Measurements from ENCODE around the gene NEK5.
"Not testable (repeated sequence)": the region's sequence is repeated elsewhere in the genome, so short reads cannot be mapped to it uniquely, and the experiment has no call there.

- TF ChIP-seq, protein P1, sequence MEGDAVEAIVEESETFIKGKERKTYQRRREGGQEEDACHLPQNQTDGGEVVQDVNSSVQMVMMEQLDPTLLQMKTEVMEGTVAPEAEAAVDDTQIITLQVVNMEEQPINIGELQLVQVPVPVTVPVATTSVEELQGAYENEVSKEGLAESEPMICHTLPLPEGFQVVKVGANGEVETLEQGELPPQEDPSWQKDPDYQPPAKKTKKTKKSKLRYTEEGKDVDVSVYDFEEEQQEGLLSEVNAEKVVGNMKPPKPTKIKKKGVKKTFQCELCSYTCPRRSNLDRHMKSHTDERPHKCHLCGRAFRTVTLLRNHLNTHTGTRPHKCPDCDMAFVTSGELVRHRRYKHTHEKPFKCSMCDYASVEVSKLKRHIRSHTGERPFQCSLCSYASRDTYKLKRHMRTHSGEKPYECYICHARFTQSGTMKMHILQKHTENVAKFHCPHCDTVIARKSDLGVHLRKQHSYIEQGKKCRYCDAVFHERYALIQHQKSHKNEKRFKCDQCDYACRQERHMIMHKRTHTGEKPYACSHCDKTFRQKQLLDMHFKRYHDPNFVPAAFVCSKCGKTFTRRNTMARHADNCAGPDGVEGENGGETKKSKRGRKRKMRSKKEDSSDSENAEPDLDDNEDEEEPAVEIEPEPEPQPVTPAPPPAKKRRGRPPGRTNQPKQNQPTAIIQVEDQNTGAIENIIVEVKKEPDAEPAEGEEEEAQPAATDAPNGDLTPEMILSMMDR (IDR thresholded peaks at IDR 0.05), result not testable (repeated sequence)
- not testable (repeated sequence) for TF ChIP-seq POLR2A (IDR thresholded peaks at IDR 0.05)
Measured at GRCh38 chr13:52163878-52164277, 35.0 kb upstream of the NEK5 start.

Data from body of pancreas (tissue), 4 donors.